KMS-11 (cell line): ENCODE measurements around the gene MED13L.

Experiments used
- H2AFZ ChIP-seq: fragments of 200-600 bp; sonication (generic); 2 replicates; pipeline ENCODE4 v1.6.1; 2016; ENCODE audit warnings: antibody characterized with exemption, mixed run types, low read depth
- H3K27ac ChIP-seq: fragments of 200-600 bp; sonication (generic); 2 replicates; pipeline ENCODE4 v1.6.1; 2016; ENCODE audit warnings: mild to moderate bottlenecking, mixed run types
- H3K27me3 ChIP-seq: fragments of 200-600 bp; sonication (generic); 2 replicates; pipeline ENCODE4 v1.6.1; 2017; ENCODE audit warnings: mild to moderate bottlenecking, low read depth, mixed run types, moderate library complexity; ENCODE audit not compliant: insufficient read depth
- H3K36me3 ChIP-seq: fragments of 200-600 bp; sonication (generic); 2 replicates; pipeline ENCODE4 v1.6.1; 2017; ENCODE audit warnings: mild to moderate bottlenecking, mixed run types; ENCODE audit not compliant: insufficient read depth
- H3K4me1 ChIP-seq: fragments of 200-600 bp; sonication (generic); 2 replicates; pipeline ENCODE4 v1.6.1; 2016; ENCODE audit warnings: mild to moderate bottlenecking, low read depth, mixed run types; ENCODE audit not compliant: poor library complexity, severe bottlenecking
- H3K4me2 ChIP-seq: fragments of 200-600 bp; sonication (generic); 2 replicates; pipeline ENCODE4 v1.7.0; 2016; ENCODE audit warnings: mild to moderate bottlenecking, mixed run types
- H3K4me3 ChIP-seq: fragments of 200-600 bp; sonication (generic); IDR thresholded peaks from 2 replicates; pipeline ENCODE4 v1.6.1; 2017; ENCODE audit warnings: low read depth, low read length, mixed read lengths; ENCODE audit not compliant: insufficient read depth
- H3K79me2 ChIP-seq: fragments of 200-600 bp; sonication (generic); 2 replicates; pipeline ENCODE4 v1.6.1; 2016; ENCODE audit warnings: low read depth, mixed run types; ENCODE audit not compliant: insufficient read depth
- H3K9ac ChIP-seq: fragments of 200-600 bp; sonication (generic); 2 replicates; pipeline ENCODE4 v1.6.1; 2016; ENCODE audit warnings: mild to moderate bottlenecking, mixed run types
- H4K20me1 ChIP-seq: fragments of 200-600 bp; sonication (generic); 2 replicates; pipeline ENCODE4 v1.6.1; 2016; ENCODE audit warnings: mild to moderate bottlenecking, mixed run types; ENCODE audit not compliant: insufficient read depth
- CTCF ChIP-seq: fragments of 200-600 bp; sonication (generic); conservative IDR thresholded peaks from 2 replicates; pipeline ENCODE4 v1.6.1; 2017; ENCODE audit warnings: low read depth, mild to moderate bottlenecking, antibody characterized with exemption, low read length, moderate library complexity, mixed read lengths

The MED13L gene

GRCh38 chr12:115998794-115999478, 278.6 kb downstream of the MED13L start:
- TF ChIP-seq CTCF, result no peak
- Histone ChIP-seq H4K20me1 (no peaks in the 10 kb centered on the region), H3K4me3 (no peak overlapping the region), H2AFZ (no peak overlapping the region), H3K27ac (no peak overlapping the region), H3K9ac (no peak overlapping the region), H3K79me2 (no peaks in the 10 kb centered on the region), H3K4me2 (no peak overlapping the region), H3K36me3 (no peaks in the 10 kb centered on the region), H3K4me1 (peaks cover 8% of the 10 kb centered on the region), H3K27me3 (no peaks in the 10 kb centered on the region)

GRCh38 chr12:115998119-115998633, 279.3 kb downstream of the MED13L start:
- Histone ChIP-seq H3K4me1 (peaks cover 8% of the 10 kb centered on the region), H3K36me3 (no peaks in the 10 kb centered on the region), H3K27me3 (no peaks in the 10 kb centered on the region), H3K79me2 (no peaks in the 10 kb centered on the region), H2AFZ (no peak overlapping the region), H4K20me1 (no peaks in the 10 kb centered on the region), H3K4me3 (no peak overlapping the region), H3K27ac (no peak overlapping the region), H3K4me2 (no peak overlapping the region), H3K9ac (no peak overlapping the region)
- TF ChIP-seq CTCF, result peak; percentile 90

GRCh38 chr12:115993737-115994136, 283.8 kb downstream of the MED13L start:
- Histone ChIP-seq H3K27me3 (no peaks in the 10 kb centered on the region), H3K79me2 (no peaks in the 10 kb centered on the region), H3K4me3 (no peak overlapping the region), H3K27ac (no peak overlapping the region), H3K36me3 (no peaks in the 10 kb centered on the region), H4K20me1 (no peaks in the 10 kb centered on the region), H3K4me1 (peaks cover 8% of the 10 kb centered on the region), H3K9ac (no peak overlapping the region), H2AFZ (no peak overlapping the region), H3K4me2 (no peak overlapping the region)
- no peak for TF ChIP-seq CTCF

GRCh38 chr12:115990241-115990640, 287.3 kb downstream of the MED13L start:
- H4K20me1 ChIP-seq, result no peaks in the 10 kb centered on the region
- no peaks in the 10 kb centered on the region for H3K27me3 ChIP-seq
- no peaks in the 10 kb centered on the region for H3K79me2 ChIP-seq
- no peak overlapping the region for H3K27ac ChIP-seq
- no peak overlapping the region for H3K4me3 ChIP-seq
- no peaks in the 10 kb centered on the region for H3K4me1 ChIP-seq
- TF ChIP-seq CTCF, result no peak
- H3K4me2 ChIP-seq, result no peak overlapping the region
- no peak overlapping the region for H3K9ac ChIP-seq
- no peaks in the 10 kb centered on the region for H3K36me3 ChIP-seq
- no peak overlapping the region for H2AFZ ChIP-seq
